ENCODE measurements around the gene IL10.
"Not testable (repeated sequence)": the region's sequence is repeated elsewhere in the genome, so short reads cannot be mapped to it uniquely, and the experiment has no call there.

The IL10 gene

DNA sequence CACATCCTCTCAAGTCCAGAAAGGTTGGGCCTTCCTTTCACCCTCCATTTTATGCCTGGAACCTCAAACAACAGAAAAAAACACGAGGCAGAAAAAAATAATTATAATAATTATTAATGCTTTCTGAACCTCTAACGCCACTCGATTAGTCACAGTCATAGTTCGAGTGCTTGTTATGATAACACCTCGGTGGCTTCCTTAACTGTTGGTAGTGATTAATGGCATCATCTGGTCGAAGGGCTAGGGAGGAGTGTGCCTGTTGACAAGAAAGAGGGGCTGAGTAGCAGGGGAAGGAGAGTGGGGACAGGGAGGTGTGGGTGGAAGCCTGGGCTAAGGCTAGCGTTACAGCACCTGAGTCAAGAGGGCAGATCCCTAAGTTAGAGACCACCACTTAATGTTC lies 21.3 kb upstream of the IL10 start:
- no peak for DNase-seq (ENCODE audit: low read depth)

DNA sequence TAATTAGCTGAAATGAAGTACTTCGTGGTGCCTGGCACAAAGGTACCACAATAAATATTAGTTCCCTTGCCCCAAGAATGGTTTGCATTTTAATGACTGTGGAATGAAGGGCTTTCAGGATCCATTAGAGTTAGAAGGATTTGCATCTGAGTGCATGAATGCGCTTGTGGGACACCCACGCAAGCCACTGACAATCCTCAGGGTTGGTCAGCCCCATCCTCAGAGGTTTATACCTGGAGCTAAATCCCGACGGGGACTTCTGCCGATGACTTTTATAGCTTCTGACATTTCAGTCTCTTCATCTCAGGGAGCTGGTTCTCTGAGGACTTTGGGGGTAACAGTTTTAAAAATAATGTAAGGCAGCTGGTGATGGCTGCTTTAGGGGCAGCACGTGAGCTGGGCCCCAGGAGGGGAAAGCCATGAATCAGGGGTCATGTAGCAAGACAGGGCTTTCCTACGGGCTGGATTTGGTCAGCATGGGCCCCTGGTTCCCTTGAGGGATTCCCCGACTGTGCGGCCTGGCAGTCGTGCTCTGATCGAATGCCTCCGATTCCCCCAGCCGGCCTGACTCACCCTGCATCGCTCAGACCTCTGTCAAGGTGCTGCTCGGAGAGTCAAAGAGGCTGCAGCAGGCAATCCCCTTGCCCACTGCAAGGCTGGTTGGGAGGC lies 20.8 kb upstream of the IL10 start:
- no peak for DNase-seq (ENCODE audit: low read depth)

- DNase-seq (ENCODE audit: low read depth): no peak
These were observed 18.4 kb upstream of the IL10 start for GRCh38 chr1:206790502-206791250.

DNA sequence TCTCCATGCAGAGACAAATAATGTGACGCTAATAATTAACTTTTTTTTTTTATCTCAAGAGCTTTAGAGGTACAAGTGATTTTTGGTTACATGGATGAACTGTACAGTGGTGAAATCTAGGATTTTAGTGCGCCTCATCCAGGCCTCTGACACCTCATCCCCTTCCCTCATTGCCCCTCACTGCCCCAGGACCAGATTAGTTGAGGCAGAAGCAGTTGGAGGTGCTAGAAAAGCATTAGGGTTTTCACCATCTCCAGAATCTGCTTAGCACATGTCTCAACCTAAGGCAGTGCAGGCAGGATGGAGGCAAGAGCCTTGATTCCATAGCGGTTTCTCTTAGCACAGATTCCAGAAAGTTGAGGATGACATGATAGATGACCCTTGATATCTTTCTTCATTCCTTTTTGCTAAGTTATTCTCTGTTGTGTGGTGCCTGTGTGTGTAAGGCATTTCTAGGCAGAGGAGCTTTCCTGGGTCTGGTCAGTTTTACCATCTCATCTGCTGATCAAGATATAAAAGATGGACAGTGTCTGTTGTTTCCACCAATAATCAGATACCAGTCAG lies 16.3 kb upstream of the IL10 start:
- DNase-seq (ENCODE audit: low read depth): no peak

DNA sequence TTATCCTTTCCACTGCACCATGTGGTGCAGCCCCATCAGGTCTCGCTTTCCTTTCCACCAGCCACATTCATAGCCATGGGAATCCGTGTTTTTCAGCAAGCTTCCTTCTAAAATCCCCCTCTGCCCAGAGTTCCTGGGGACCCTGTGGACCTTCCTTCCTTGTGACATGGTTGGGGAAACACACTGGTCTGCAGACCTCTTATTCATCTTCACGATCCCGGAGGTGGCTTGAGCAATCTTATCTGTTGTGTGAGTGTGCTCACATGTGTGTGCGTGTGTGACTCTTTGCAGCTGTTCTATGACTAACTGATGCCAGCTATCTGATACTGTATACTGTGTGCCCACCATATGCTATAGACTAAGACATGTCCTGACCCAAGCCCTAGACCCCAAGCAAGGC lies 15.6 kb upstream of the IL10 start:
- DNase-seq (ENCODE audit: low read depth): no peak

DNA sequence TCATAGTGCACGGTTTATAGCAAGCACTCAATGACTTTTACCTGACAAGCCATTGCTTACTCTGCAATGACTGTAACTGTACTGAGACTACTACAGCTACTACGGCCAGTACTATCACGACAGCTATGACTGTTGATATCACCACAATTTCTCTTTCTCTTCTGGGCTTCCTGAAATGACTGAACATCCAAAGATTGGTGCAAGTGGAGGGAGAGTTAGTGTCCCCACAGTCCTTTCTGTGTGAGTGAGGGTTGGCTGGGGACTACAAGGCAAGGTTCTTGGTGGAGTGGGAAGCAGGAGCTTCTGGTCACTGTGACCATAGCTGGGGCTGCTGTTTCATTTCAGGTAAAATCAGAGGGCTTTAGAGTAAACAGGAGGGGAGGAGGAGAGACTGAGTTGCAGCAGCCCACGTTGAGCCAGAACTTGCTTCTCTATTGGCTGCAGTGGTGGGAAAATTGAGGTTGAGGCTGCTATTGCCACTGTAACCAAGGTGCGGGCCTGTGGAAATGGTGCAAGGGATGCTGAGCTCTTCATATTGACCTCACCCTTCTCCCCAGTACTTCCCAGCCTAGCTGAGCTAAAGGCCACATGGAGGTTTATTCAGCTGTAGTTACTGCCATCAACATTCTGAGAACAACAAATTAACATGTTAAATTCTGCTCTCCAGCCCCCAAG lies 14.1 kb upstream of the IL10 start:
- no peak for DNase-seq (ENCODE audit: low read depth)

GRCh38 chr1:206785182-206785765 lies 13.0 kb upstream of the IL10 start:
- DNase-seq (ENCODE audit: low read depth): no peak

DNA sequence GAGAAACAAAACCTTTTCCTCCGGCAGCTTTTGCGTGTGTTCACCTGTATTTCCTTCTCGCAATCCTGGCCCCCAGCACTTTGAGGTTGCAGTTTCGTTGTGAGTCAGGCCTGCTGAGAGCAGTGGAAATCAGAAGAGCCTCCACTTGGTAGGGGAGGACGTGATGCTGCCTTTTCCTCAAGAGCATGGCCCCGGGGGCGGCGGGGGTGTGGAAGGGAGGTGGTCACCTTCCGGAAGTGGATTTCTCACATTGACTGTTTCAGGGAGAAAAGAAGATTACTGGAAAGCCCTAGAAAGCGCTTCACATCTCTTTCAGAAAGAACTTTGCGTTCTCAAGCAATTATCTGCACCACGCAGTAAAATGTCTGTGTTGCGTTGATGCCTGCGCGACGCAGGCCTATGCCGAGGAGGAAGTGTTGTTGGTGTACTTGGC lies 12.2 kb upstream of the IL10 start:
- peak; percentile 77 for DNase-seq (ENCODE audit: low read depth)

GRCh38 chr1:206783506-206783905 lies 11.2 kb upstream of the IL10 start:
- no peak for DNase-seq (ENCODE audit: low read depth)

DNA sequence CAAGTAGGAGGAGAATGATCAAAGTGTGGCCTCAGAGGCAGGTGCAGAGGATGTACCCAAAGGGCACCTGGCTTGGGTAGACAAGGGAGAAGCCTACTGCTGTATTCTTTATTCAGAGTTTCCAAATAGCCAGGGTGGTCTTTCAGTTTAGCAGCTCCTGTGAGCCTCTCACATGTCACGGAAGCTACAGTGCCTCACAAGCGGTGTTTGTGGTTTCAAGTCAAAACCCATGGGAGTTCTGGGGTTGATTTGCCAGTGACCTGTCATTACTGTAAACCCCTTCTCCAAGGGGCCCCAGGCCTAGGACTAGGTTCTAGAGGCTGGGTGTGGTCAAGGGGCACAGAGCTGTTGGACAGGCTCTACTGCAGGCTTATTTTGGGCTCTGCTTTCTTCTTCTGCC lies 10.2 kb upstream of the IL10 start:
- no peak for DNase-seq (ENCODE audit: low read depth)

- no peak for DNase-seq (ENCODE audit: low read depth)
These were observed 7.3 kb upstream of the IL10 start for GRCh38 chr1:206779638-206780037.

DNA sequence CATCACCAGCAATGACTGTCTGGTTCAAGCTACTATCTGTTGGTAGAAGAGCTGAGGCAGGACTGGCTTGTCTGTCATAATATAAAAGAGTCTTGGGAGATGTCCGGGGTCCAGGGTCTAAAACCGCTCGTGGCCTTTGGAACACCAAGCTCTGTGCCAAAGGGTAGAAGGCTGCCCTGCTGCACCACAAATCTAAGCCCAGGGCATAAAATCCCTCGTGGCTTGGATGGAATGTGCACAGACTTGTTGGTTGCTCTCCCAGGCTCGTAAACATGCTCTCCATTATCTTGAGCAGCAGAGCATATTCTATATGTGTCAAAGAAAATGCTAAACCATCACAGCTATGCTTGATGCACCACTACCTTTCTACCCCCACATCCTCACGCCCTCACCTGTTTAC lies 6.6 kb upstream of the IL10 start:
- DNase-seq (ENCODE audit: low read depth): not testable (repeated sequence)

- DNase-seq (ENCODE audit: low read depth): no peak
These were observed 5.7 kb upstream of the IL10 start for GRCh38 chr1:206778031-206778430.

DNA sequence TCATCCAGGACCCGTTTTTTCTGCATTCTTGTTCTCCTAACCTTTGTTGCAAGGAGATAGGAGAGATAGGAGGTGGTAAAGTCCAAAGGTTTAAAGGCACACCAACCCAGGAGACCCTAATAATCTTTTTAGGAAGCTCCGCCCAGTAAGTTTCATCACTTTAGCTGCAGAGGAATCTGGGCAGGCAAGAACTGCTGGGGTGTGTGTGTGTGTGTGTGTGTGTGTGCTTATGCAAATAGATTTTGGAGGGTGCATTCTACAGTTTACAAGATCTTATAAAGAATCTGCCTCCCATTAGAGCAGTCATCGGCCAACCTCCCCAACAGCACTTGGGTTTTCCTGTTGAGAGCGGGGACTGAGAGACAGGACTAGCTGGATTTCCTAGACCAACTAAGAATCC lies 3.9 kb upstream of the IL10 start:
- DNase-seq (ENCODE audit: low read depth): no peak

DNA sequence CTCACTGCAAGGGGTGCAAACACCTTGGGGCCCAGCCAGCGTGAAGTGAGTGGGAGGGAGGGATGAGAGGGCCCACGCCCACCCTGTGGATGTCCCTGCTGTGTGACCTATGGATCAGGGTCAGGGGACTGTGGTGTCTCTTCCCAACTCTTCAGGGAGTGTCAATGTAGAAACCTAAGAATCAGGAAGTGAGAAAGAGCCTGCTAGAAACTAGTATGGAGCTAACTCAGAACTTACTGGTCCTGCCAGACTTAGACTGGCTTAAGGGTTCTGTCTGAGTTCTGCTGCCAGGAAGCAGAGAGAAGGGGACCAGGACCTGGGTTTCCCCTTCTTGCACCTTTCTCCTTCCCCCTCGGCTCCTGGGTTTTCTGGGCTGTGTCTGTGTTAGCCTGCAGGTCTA lies 1.8 kb upstream of the IL10 start:
- DNase-seq (ENCODE audit: low read depth): no peak

- no peak for DNase-seq (ENCODE audit: low read depth)
These were observed 979 bp downstream of the IL10 start for GRCh38 chr1:206771338-206771692.

- no peak for DNase-seq (ENCODE audit: low read depth)
These were observed 1.6 kb downstream of the IL10 start, which contains the start of gene IL19 for GRCh38 chr1:206770531-206771337. Gene IL19, plus strand, starts transcription at chr1:206770773. Its CDS starts 65,890 bp downstream, at chr1:206836663.

DNA sequence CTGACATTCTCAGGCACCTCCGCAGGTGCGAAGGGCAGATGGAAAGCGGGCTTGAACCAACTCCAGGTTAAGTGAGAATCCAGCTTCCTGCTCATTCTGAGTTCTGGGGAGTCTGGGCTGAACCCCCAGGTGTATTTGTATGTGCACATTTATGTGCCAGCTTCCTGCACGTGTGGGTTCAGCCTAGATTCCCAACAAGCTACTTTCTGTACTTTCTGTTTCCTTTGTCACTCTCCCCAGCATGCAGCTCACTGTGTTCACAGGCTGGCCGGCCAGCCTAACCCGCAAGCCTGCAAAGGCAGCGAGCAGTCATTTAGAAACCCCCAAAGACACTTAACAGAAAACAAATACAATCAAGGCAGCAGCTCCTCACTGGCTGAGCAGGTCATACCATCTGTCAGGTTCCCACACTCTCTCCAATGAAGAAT lies 3.0 kb downstream of the IL10 start:
- peak; percentile 46 for DNase-seq (ENCODE audit: low read depth)

DNA sequence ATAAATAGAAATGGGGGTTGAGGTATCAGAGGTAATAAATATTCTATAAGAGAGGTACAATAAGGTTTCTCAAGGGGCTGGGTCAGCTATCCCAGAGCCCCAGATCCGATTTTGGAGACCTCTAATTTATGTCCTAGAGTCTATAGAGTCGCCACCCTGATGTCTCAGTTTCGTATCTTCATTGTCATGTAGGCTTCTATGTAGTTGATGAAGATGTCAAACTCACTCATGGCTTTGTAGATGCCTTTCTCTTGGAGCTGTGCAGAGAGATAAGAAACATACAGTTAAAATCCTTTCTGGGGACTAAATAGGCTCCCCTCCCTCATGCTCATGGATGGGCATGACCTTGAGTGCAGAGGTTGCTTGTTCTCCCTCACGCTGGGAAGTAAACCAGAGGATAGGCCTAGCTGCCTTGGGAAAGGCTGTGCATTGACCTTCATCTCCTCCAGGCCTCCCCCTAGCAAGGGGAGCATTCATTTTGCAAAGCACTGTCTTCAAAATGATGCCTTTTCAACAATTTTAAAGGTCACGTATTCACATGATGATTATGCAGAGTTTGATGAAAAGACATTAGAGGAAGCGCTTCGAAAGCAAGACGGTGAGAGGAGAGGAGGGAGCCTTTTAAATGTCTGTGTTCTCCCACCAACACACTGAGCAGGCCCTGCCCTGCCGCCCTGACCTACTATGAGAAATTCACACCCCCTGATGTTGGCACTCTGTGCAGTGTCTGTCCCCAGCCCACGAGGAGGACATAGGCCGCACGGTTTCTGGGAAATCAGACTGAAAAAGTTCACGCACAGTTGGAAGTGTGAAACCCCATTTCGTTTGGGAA lies 3.6 kb downstream of the IL10 start:
- DNase-seq (ENCODE audit: low read depth): no peak

DNA sequence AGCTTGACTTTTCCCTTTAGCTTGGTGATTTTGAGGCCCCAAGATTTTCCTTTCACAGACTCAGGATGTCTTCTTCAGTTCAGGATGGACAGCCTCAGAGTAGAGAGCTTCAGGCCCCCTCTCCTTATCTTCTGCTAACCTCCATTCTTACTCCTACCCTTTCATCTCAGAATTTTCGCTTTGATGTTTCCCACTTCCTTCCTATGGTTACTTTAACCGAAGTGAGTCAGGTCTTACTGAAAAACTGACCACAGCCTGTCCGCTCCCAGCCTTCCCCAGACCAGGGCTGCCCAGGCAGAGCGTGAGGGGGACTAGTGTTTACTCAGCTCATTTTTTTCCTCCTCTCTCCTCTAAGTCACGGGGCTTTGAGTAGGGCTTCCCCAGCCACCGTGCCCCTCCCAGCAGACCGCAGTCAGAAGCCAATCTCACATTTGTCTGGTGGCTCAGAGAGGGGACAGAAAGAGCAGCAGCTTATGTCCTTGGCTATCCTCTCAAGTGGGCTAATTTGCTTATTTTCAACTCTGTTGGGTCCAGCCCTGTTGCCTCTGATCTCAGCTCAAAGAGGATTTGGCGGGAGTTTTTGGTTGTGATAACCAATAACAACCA lies 5.9 kb downstream of the IL10 start:
- DNase-seq (ENCODE audit: low read depth): peak; percentile 48

All from stimulated activated CD8-positive, alpha-beta memory T cell treated with anti-CD3 and anti-CD28 coated beads, Interleukin-4, amount 100 ng/mL, for 24 hours (primary cell).